GM12878 (cell line): ENCODE results near the gene GIPC1. TPM values are rescaled to one million over a fixed set of nuclear protein-coding genes. Genes with fewer than 3 reads are reported as not detected.
A peak's percentile ranks its signal among the peaks of the same experiment; 100 is the strongest.

Source experiments
- CBX5 ChIP-seq: sonication (generic); IDR thresholded peaks from 2 replicates; pipeline ENCODE4 v1.6.1; 2016; ENCODE audit warnings: low read depth, moderate library complexity, mild to moderate bottlenecking, inconsistent platforms
- CREM ChIP-seq: IDR thresholded peaks from 2 replicates; pipeline ENCODE4 v1.6.1; 2014; ENCODE audit warnings: antibody characterized with exemption, low read depth
- CTCF ChIP-seq, 3 experiments: IDR thresholded peaks in 2 of 3; conservative IDR thresholded peaks in 1 of 3; 2 replicates each; pipeline ENCODE4 v1.5.1; 2011; ENCODE audit warnings: low read depth in 3 of 3, low read length in 3 of 3, mild to moderate bottlenecking in 3 of 3, control low read depth in 2 of 3, moderate library complexity in 2 of 3, inconsistent platforms in 1 of 3, mixed read lengths in 1 of 3; ENCODE audit not compliant: control insufficient read depth in 2 of 3, insufficient read depth in 1 of 3; ENCODE audit errors: extremely low read depth in 1 of 3
- DPF2 ChIP-seq: fragments of 450-650 bp; IDR thresholded peaks from 2 replicates; pipeline ENCODE4 v1.6.1; 2017; ENCODE audit warnings: mild to moderate bottlenecking
- EP300 ChIP-seq, 2 experiments: fragments of 150-350 bp in 1 of 2; IDR thresholded peaks; 2 replicates each; pipeline ENCODE4 v1.6.1; 2011 to 2012; ENCODE audit warnings: low read depth in 2 of 2, low read length in 2 of 2, borderline replicate concordance in 1 of 2, improper control_type of control experiment in 1 of 2, inconsistent platforms in 1 of 2; ENCODE audit not compliant: control insufficient read depth in 1 of 2
- HCFC1 ChIP-seq: fragments of 150-350 bp; IDR thresholded peaks from 2 replicates; pipeline ENCODE4 v1.6.1; 2014; ENCODE audit warnings: low read length
- MYC ChIP-seq: IDR thresholded peaks from 2 replicates; pipeline ENCODE4 v1.6.1; 2011; ENCODE audit warnings: mild to moderate bottlenecking, low read length, moderate library complexity, inconsistent platforms; ENCODE audit not compliant: insufficient read depth, insufficient replicate concordance, insufficient read length, severe bottlenecking
- NR2C2 ChIP-seq: IDR thresholded peaks from 2 replicates; pipeline ENCODE4 v1.6.1; 2011; ENCODE audit warnings: borderline replicate concordance, low read depth; ENCODE audit not compliant: control insufficient read depth, insufficient read length
- RAD51 ChIP-seq: fragments of 450-650 bp; IDR thresholded peaks from 2 replicates; pipeline ENCODE4 v1.6.1; 2016; ENCODE audit warnings: moderate library complexity, mild to moderate bottlenecking, inconsistent platforms
- RB1 ChIP-seq: fragments of 450-650 bp; formaldehyde crosslinking; IDR thresholded peaks from 2 replicates; pipeline ENCODE4 v1.6.1; 2017; ENCODE audit warnings: mild to moderate bottlenecking, borderline replicate concordance
- RCOR1 ChIP-seq: conservative IDR thresholded peaks from 2 replicates; pipeline ENCODE4 v1.6.1; 2012; ENCODE audit warnings: low read depth, low read length, improper control_type of control experiment
- SREBF1 ChIP-seq: IDR thresholded peaks from 2 replicates; pipeline ENCODE4 v1.6.1; 2012; ENCODE audit warnings: mild to moderate bottlenecking, low read length
- SRF ChIP-seq, 2 experiments: IDR thresholded peaks; 2 replicates each; pipeline ENCODE4 v1.6.1; 2011; ENCODE audit warnings: low read depth in 2 of 2, low read length in 2 of 2, mild to moderate bottlenecking in 1 of 2, moderate library complexity in 1 of 2
- YBX1 ChIP-seq: fragments of 450-650 bp; IDR thresholded peaks from 2 replicates; pipeline ENCODE4 v1.6.1; 2016; ENCODE audit warnings: antibody characterized with exemption
- ZNF217 ChIP-seq: fragments of 450-650 bp; IDR thresholded peaks from 2 replicates; pipeline ENCODE4 v1.6.1; 2017; ENCODE audit warnings: antibody characterized with exemption, mild to moderate bottlenecking
- polyA plus RNA-seq, 11 experiments: library from polyadenylated mRNA; depleted of rRNA in 4 of 11; unstranded in 6 of 11; stranded (reverse) in 5 of 11; fragments of >200 nt; fragmentation: Nextera tagmentation in 4 of 11; fragmentation: Illumina TruSeq in 1 of 11; extraction: Ambion mirVana in 4 of 11; extraction: Trizol in 1 of 11; gene quantifications; 1 replicate in 1 of 11; 2 replicates in 10 of 11; pipeline versions ENCODE4 v1.2.1 to v1.2.3, GENCODE V29; 2011 to 2016; ENCODE audit warnings: inconsistent platforms in 2 of 11, missing spikeins in 2 of 11, low read depth in 1 of 11
- total RNA-seq, 4 experiments: library from RNA; depleted of rRNA in 3 of 4; stranded (reverse); fragments of >200 nt in 3 of 4; fragmentation: Illumina TruSeq in 1 of 4; extraction: Trizol in 1 of 4; gene quantifications; 2 replicates each; pipeline versions ENCODE4 v1.2.1 to v1.2.3, GENCODE V29; 2013 to 2021
- TF ChIP-seq, protein P1 (sequence below): IDR thresholded peaks from 2 replicates; pipeline ENCODE4 v1.6.1; 2012; ENCODE audit warnings: low read length, inconsistent platforms
- TF ChIP-seq, protein P2 (sequence below): IDR thresholded peaks from 2 replicates; pipeline ENCODE4 v1.6.1; 2011; ENCODE audit warnings: mild to moderate bottlenecking, low read depth, low read length, moderate library complexity; ENCODE audit not compliant: insufficient replicate concordance
- TF ChIP-seq, protein P3 (sequence below): fragments of 450-650 bp; formaldehyde crosslinking; IDR thresholded peaks from 2 replicates; pipeline ENCODE4 v1.4.0; 2020; ENCODE audit warnings: mild to moderate bottlenecking, moderate library complexity
- TF ChIP-seq, protein P4 (sequence below): IDR thresholded peaks from 2 replicates; pipeline ENCODE4 v1.6.1; 2011; ENCODE audit warnings: borderline replicate concordance, low read depth, mild to moderate bottlenecking, moderate library complexity, low read length; ENCODE audit not compliant: insufficient read depth, poor library complexity, severe bottlenecking

GIPC1 gene
- total and polyA plus RNA-seq, 10 of the 15 experiments (the other 5 are each of a cell fraction or from before 2014, with no cell fraction given), result 0.47 to 24.1 (median 13.6) TPM

GRCh38 chr19:14529254-14530004 lies 33.5 kb upstream of the GIPC1 start, which contains the start of gene TECR (continued):
- TF ChIP-seq RCOR1 (no peak), EP300 (IDR thresholded peaks at IDR 0.05; ENCODE audit: borderline replicate concordance in 1 of 2, control insufficient read depth in 1 of 2, low read depth in 2 of 2, low read length in 2 of 2) (no peak), HCFC1 (0 out of 2 replicates have a peak, but pooled peaks have one; percentile 10), SREBF1 (no peak), MYC (peak; percentile 28), RAD51 (no peak), SRF (IDR thresholded peaks at IDR 0.05; ENCODE audit: low read depth in 2 of 2, low read length in 2 of 2) (no peak), DPF2 (peak; percentile 98; the same call in 1 of the 2 replicates), ZNF217 (no peak), RB1 (peak; percentile 79; the same call in 1 of the 2 replicates), CBX5 (no peak), NR2C2 (no peak), CREM (peak; percentile 30; the same call in 1 of the 2 replicates), CTCF (IDR thresholded peaks at IDR 0.05 in 2 of 3, conservative IDR thresholded peaks at IDR 0.05 in 1 of 3; ENCODE audit: control insufficient read depth in 2 of 3, extremely low read depth in 1 of 3, insufficient read depth in 1 of 3, low read depth in 3 of 3, low read length in 3 of 3) (no peak), YBX1 (no peak)
- TF ChIP-seq, protein P1, sequence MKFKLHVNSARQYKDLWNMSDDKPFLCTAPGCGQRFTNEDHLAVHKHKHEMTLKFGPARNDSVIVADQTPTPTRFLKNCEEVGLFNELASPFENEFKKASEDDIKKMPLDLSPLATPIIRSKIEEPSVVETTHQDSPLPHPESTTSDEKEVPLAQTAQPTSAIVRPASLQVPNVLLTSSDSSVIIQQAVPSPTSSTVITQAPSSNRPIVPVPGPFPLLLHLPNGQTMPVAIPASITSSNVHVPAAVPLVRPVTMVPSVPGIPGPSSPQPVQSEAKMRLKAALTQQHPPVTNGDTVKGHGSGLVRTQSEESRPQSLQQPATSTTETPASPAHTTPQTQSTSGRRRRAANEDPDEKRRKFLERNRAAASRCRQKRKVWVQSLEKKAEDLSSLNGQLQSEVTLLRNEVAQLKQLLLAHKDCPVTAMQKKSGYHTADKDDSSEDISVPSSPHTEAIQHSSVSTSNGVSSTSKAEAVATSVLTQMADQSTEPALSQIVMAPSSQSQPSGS, result no peak
- TF ChIP-seq, protein P2, sequence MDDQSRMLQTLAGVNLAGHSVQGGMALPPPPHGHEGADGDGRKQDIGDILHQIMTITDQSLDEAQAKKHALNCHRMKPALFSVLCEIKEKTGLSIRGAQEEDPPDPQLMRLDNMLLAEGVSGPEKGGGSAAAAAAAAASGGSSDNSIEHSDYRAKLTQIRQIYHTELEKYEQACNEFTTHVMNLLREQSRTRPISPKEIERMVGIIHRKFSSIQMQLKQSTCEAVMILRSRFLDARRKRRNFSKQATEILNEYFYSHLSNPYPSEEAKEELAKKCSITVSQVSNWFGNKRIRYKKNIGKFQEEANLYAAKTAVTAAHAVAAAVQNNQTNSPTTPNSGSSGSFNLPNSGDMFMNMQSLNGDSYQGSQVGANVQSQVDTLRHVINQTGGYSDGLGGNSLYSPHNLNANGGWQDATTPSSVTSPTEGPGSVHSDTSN, result peak; percentile 99
- TF ChIP-seq, protein P3, sequence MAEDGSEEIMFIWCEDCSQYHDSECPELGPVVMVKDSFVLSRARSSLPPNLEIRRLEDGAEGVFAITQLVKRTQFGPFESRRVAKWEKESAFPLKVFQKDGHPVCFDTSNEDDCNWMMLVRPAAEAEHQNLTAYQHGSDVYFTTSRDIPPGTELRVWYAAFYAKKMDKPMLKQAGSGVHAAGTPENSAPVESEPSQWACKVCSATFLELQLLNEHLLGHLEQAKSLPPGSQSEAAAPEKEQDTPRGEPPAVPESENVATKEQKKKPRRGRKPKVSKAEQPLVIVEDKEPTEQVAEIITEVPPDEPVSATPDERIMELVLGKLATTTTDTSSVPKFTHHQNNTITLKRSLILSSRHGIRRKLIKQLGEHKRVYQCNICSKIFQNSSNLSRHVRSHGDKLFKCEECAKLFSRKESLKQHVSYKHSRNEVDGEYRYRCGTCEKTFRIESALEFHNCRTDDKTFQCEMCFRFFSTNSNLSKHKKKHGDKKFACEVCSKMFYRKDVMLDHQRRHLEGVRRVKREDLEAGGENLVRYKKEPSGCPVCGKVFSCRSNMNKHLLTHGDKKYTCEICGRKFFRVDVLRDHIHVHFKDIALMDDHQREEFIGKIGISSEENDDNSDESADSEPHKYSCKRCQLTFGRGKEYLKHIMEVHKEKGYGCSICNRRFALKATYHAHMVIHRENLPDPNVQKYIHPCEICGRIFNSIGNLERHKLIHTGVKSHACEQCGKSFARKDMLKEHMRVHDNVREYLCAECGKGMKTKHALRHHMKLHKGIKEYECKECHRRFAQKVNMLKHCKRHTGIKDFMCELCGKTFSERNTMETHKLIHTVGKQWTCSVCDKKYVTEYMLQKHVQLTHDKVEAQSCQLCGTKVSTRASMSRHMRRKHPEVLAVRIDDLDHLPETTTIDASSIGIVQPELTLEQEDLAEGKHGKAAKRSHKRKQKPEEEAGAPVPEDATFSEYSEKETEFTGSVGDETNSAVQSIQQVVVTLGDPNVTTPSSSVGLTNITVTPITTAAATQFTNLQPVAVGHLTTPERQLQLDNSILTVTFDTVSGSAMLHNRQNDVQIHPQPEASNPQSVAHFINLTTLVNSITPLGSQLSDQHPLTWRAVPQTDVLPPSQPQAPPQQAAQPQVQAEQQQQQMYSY (CRISPR knock-in tag), result no peak
- TF ChIP-seq, protein P4, sequence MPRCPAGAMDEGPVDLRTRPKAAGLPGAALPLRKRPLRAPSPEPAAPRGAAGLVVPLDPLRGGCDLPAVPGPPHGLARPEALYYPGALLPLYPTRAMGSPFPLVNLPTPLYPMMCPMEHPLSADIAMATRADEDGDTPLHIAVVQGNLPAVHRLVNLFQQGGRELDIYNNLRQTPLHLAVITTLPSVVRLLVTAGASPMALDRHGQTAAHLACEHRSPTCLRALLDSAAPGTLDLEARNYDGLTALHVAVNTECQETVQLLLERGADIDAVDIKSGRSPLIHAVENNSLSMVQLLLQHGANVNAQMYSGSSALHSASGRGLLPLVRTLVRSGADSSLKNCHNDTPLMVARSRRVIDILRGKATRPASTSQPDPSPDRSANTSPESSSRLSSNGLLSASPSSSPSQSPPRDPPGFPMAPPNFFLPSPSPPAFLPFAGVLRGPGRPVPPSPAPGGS, result no peak
